ENCODE measurements around the gene KIF16B. TPM values are rescaled to one million over a fixed set of nuclear protein-coding genes. Genes with fewer than 3 reads are reported as not detected.

Gene KIF16B, protein sequence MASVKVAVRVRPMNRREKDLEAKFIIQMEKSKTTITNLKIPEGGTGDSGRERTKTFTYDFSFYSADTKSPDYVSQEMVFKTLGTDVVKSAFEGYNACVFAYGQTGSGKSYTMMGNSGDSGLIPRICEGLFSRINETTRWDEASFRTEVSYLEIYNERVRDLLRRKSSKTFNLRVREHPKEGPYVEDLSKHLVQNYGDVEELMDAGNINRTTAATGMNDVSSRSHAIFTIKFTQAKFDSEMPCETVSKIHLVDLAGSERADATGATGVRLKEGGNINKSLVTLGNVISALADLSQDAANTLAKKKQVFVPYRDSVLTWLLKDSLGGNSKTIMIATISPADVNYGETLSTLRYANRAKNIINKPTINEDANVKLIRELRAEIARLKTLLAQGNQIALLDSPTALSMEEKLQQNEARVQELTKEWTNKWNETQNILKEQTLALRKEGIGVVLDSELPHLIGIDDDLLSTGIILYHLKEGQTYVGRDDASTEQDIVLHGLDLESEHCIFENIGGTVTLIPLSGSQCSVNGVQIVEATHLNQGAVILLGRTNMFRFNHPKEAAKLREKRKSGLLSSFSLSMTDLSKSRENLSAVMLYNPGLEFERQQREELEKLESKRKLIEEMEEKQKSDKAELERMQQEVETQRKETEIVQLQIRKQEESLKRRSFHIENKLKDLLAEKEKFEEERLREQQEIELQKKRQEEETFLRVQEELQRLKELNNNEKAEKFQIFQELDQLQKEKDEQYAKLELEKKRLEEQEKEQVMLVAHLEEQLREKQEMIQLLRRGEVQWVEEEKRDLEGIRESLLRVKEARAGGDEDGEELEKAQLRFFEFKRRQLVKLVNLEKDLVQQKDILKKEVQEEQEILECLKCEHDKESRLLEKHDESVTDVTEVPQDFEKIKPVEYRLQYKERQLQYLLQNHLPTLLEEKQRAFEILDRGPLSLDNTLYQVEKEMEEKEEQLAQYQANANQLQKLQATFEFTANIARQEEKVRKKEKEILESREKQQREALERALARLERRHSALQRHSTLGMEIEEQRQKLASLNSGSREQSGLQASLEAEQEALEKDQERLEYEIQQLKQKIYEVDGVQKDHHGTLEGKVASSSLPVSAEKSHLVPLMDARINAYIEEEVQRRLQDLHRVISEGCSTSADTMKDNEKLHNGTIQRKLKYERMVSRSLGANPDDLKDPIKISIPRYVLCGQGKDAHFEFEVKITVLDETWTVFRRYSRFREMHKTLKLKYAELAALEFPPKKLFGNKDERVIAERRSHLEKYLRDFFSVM (N-terminal part only)
- 7.1 and 10.3 TPM in 2 replicates for total RNA-seq

DNA sequence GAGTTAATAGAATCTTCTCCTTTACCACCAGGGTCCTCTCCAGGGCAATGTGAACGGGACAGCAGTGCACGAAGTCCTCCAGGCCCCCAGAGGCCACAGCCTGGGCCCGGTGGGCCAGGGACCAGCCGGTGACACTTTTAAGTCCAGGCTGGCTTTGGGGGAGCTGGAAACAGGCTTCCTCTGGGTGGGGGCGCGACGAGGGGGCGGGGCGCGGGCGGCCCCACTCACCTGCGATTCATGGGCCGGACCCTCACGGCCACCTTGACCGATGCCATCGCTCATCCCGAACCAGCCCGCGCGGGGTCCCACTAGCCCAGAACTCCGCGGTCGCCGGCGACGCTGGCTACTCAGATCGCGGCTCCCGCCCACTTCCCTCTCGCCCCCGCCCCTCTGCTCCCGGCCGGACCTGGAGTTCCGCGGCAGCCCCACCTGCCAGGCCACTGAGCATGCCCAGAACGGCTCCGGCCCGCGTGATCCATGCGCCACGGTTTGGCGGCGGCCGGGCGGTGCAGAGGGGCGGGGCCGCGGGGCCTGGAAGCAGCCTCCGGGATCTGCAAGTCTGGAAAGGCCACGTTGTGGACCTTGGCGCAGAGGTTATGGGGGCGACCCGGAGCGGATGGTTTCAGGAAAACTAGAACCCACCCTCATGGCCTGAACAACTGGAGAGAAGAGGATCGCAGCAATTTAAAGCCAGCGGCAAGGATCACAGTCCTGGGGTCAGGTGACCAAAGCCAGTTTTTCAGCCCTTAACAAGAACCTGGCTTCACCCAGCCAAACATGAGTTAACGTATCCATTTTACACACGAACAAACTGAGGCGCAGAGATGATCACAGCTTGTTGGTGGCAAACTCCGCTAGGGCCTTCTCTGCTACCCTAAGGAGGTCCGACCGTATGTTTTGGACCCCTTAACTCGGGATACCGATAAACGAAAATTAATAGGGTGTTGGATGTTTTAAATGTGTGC is at the start of gene KIF16B:
Gene KIF16B (minus strand): TSS at position 448 of the 965 bp plus-strand sequence. CDS start 173 bp downstream, at position 275.

Other genes with a start within 250 kb of the KIF16B start
- gene SNRPB2, start 156.6 kb upstream of the KIF16B start, total RNA-seq, result 25.1 and 45.4 TPM in 2 replicates
- gene OTOR, start 174.9 kb upstream of the KIF16B start, total RNA-seq, result not detected in 2 replicates

Measured in bladder microvascular endothelial cell (primary cell).